GM18505 (cell line): ENCODE results near the gene INSR.

Source experiments
- ATAC-seq: cut with Tn5 transposase; IDR thresholded peaks from one replicate; pipeline ENCODE4 v1.9.1; 2021; ENCODE audit not compliant: unreplicated experiment
- POLR2A ChIP-seq: IDR thresholded peaks from 4 replicates; pipeline ENCODE4 v1.6.1; 2011; ENCODE audit warnings: borderline replicate concordance; ENCODE audit not compliant: insufficient read depth, insufficient read length; ENCODE audit errors: extremely low read depth

Gene INSR

GRCh38 chr19:7132054-7132453 is 162.2 kb downstream of the INSR start:
- TF ChIP-seq POLR2A, result no peak
- no peak for ATAC-seq

GRCh38 chr19:7130043-7130442 is 164.2 kb downstream of the INSR start:
- no peak for TF ChIP-seq POLR2A
- ATAC-seq, result no peak

- no peak for ATAC-seq
- TF ChIP-seq POLR2A, result no peak
These were observed 168.1 kb downstream of the INSR start for GRCh38 chr19:7126132-7126531.

- ATAC-seq, result no peak
- no peak for TF ChIP-seq POLR2A
These were observed 169.0 kb downstream of the INSR start for GRCh38 chr19:7125221-7125620.

GRCh38 chr19:7124782-7125181 is 169.4 kb downstream of the INSR start:
- no peak for TF ChIP-seq POLR2A
- no peak for ATAC-seq

- TF ChIP-seq POLR2A, result no peak
- ATAC-seq, result no peak
These were observed 171.5 kb downstream of the INSR start for GRCh38 chr19:7122701-7123100.

GRCh38 chr19:7120499-7120898 is 173.7 kb downstream of the INSR start:
- no peak for ATAC-seq
- TF ChIP-seq POLR2A, result no peak

- ATAC-seq, result no peak
- no peak for TF ChIP-seq POLR2A
These were observed 174.6 kb downstream of the INSR start for GRCh38 chr19:7119582-7119981.

- ATAC-seq, result no peak
- no peak for TF ChIP-seq POLR2A
These were observed 177.0 kb downstream of the INSR start for GRCh38 chr19:7117248-7117647.

- no peak for TF ChIP-seq POLR2A
- no peak for ATAC-seq
These were observed 178.5 kb downstream of the INSR start for GRCh38 chr19:7115721-7116120.

GRCh38 chr19:7113233-7113632 is 181.0 kb downstream of the INSR start:
- TF ChIP-seq POLR2A, result no peak

GRCh38 chr19:7112675-7113074 is 181.5 kb downstream of the INSR start:
- TF ChIP-seq POLR2A, result no peak

More at GRCh38 chr19:7113233-7113632, 181.0 kb downstream of the INSR start:
- ATAC-seq, result no peak

GRCh38 chr19:7109678-7110289 is 184.4 kb downstream of the INSR start:
- no peak for TF ChIP-seq POLR2A
- no peak for ATAC-seq

More at GRCh38 chr19:7112675-7113074, 181.5 kb downstream of the INSR start:
- no peak for ATAC-seq

GRCh38 chr19:7106711-7107657 is 187.2 kb downstream of the INSR start:
- TF ChIP-seq POLR2A, result no peak
- no peak for ATAC-seq
